HG02678 (cell line): Measurements from ENCODE around the gene MT1M.

Experiments used
- ATAC-seq: cut with Tn5 transposase; IDR thresholded peaks from one replicate; pipeline ENCODE4 v1.9.1; 2021; ENCODE audit warnings: mild to moderate bottlenecking, moderate library complexity; ENCODE audit not compliant: unreplicated experiment

MT1M gene

GRCh38 chr16:56625943-56626654, 6.4 kb upstream of the MT1M start:
- ATAC-seq: no peak

DNA sequence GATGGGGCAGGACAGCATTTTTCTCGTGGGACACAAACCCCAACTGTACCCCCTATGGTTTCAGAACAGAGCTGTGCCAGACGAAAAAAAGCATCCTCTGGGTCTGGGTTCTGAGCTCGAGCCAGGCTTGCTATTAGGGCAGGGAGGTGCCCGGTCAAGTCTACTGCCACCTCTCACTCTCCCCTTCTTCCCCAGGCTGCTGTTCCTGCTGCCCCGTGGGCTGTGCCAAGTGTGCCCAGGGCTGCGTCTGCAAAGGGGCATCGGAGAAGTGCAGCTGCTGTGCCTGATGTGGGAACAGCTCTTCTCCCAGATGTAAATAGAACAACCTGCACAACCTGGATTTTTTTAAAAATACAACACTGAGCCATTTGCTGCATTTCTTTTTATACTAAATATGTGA, 5.8 kb upstream of the MT1M start:
- no peak for ATAC-seq

- ATAC-seq: no peak
These were observed 3.7 kb upstream of the MT1M start for GRCh38 chr16:56628486-56629350.

DNA sequence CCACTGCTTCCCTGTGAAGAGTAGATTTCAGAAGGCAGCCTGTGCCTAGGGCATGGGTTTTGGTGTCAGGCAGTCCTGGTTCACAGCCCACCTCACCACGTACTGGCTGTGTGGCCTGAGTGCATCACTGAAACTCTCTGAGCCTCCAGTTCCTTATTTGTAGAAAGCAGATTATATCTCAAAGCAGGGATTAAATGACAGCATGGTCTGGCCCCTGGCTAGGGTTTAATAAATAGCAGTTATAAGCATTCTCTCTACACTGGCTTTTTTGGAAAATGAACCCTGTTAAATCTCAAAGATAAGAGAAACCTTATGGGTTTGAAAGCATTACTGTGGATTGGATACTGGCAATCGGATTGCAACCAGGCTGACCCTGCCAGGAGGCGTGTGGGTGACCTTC, 2.9 kb upstream of the MT1M start:
- no peak for ATAC-seq

DNA sequence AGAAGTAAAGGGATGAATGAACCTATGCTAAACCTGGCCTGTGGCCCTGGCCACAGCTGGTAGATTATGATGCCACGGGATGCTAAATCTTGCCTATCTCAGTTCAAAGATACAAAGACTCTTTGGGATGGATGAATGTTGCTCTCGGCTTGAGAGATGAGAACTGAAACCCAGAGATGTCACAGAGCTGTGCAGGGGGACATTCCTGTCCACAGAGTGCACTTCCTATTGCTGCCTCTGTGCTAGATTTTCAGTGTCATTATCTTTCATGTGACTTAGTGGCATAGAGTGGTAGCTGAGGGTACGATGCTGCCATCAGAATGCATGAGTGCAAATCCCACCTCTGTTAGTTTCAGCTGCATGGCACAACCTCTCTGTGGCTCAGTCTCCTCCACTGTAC, 2.3 kb upstream of the MT1M start:
- ATAC-seq: peak; percentile 79

DNA sequence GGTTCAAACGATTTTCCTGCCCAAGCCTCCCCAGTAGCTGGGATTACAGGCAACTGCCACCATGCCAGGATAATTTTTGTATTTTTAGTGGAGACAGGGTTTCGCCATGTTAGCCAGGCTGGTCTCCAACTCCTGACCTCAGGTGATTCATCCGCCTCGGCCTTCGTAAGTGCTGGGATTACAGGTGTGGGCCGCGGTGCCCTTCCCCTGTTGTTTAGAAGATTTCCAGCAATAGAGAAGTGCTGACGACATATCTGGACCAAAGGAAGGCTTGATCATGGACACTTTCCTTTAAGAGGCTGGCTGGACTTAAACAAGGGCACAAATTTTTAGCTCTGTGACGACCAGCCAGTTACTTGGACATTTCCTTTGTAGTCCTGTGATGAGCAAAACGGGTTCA, 1.3 kb upstream of the MT1M start:
- no peak for ATAC-seq

DNA sequence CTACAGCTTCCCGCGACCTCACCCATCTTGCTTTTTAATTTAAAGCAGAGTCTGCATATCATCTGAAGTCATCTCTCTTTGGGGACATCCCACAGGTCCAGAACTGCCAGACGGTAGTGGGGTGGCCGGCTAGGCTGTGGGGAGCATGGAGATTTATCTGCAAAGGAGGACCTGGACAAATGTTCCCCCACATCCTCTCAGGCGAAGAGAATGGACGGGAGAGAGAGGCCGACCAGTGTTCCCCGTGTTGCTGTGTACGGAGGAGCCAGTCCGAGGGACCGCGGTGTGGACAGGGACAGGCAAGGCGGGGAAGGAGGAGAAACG, 665 bp upstream of the MT1M start:
- no peak for ATAC-seq

DNA sequence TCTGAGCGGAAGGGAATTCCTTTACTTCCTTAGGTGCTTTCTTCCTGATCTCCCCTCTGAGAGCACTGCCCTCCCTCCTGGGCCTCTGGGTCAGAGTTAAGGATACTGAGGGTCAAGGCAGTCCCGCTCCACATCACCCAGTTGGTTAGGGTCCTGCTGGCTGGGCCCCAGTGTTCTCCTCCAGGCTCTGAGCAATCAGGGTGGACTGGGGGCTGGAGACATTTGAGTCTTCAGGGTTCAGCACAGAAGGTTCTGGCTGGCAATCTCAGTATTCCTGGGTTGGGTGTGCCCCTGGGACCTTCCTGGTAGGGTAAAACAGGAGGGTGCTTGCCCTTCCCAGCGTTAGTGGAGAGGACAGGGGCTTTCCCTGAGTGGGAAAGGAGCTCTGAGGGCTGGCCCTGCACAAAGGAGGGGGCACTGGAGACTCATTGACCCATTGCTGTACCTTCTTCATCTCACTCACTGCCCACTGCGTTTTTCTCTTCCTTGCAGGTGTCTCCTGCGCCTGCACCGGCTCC, 448 bp downstream of the MT1M start:
- no peak for ATAC-seq

GRCh38 chr16:56633535-56633934, 1.1 kb downstream of the MT1M start:
- ATAC-seq: no peak

- ATAC-seq: no peak
These were observed 2.4 kb downstream of the MT1M start for GRCh38 chr16:56634715-56635440.

GRCh38 chr16:56635441-56635967, 3.0 kb downstream of the MT1M start:
- ATAC-seq: no peak

GRCh38 chr16:56636616-56637413, 4.4 kb downstream of the MT1M start:
- no peak for ATAC-seq

DNA sequence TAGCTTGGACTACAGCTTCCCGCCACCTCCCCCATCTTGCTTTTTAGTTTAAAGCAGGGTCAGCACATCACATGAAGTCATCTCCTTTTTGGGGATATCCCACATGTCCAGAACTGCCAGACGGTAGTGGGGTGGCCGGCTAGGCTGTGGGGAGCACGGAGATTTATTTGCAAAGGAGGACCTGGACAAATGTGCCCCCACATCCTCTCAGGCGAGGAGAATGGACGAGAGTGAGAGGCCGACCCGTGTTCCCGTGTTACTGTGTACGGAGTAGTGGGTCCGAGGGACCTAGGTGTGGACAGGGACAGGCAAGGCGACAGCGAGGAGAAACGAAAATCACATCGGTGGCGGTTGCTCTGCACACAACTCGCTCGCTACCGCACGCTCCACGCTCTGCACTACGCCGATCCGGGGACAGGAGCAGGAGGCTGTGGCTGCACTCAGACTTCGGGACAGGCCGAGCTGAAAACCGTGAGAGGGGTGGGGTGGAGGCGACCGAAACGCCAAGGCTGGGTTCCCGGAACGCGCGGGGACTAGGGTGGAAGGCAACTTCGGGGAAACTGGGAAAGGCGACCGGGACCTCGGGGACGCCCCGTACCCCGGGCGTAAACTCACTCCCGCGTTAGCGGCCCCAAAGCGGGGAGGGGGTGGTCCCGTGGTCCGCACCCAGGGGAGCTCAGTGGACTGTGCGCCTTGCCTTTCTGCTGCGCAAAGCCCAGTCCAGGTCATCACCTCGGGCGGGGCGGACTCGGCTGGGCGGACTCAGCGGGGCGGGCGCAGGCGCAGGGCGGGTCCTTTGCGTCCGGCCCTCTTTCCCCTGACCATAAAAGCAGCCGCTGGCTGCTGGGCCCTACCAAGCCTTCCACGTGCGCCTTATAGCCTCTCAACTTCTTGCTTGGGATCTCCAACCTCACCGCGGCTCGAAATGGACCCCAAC, 5.6 kb downstream of the MT1M start, which contains the start of gene MT1A:
Gene MT1A (plus strand): TSS at position 853 of the 937 bp plus-strand sequence. CDS start 73 bp downstream, at position 926.
- no peak for ATAC-seq

GRCh38 chr16:56639045-56639444, 6.6 kb downstream of the MT1M start:
- no peak for ATAC-seq

- no peak for ATAC-seq
These were observed 7.6 kb downstream of the MT1M start for GRCh38 chr16:56640076-56640475.

- ATAC-seq: no peak
These were observed 8.7 kb downstream of the MT1M start for GRCh38 chr16:56641166-56641565.

GRCh38 chr16:56643080-56643778, 10.8 kb downstream of the MT1M start:
- no peak for ATAC-seq

DNA sequence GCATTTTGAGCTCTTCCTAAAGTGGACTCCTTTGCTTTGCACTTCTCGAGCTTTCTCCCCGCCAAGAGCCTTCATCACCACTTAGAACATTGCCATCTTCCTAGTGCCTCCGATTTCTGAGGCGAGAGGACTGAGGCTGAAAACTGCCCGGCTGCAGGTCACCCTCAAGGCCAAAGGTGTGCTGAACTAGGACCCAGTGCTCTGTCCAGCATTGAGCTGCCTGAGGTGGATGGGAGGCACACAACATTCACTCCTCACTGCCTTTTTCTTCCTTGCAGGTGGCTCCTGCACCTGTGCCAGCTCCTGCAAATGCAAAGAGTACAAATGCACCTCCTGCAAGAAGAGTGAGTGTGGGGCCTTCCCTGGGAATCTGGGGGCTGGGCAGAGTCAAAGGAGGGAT, 11.4 kb downstream of the MT1M start:
- ATAC-seq: no peak

DNA sequence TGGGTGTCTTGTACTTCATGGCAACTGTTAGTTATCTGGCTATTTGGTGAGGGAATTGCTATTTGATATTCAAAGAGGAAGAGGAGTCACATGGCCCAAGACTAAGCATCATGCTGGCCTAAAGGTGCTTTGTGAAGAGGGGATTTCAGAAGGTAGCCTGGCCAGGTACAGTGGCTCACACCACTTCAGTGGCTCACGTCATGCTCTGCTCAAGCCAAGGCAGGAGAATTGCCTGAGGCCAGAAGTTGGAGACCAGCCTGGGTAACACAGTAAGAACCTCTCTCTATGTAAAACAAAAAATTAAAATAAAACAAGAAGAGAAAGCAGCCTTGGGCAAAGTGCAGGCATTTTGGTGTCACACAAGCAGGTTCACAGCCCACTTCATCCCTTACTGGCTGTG, 12.9 kb downstream of the MT1M start:
- no peak for ATAC-seq
